Stimulated activated naive CD8-positive, alpha-beta T cell treated with anti-CD3 and anti-CD28 coated beads, Interleukin-15, amount 100 ng/mL, for 72 hours (primary cell): ENCODE measurements around the gene CCDC9B.
A peak's percentile ranks its signal among the peaks of the same experiment; 100 is the strongest.

ENCODE experiments used
- ATAC-seq: fragments of 150-1000 bp; cut with Tn5 transposase; 2 replicates; pipeline ENCODE4 v1.10.0; 2021; ENCODE audit warnings: mild to moderate bottlenecking, moderate library complexity
- DNase-seq, 2 donors: peaks; one replicate each; pipeline ENCODE4 v3.0.0; 2021 to 2022
- H3K27ac Mint-ChIP-seq, 2 donors: one replicate each; pipeline ENCODE4 v1.8.0; 2022; ENCODE audit warnings: mild to moderate bottlenecking in 2 of 2, mixed read lengths in 2 of 2, moderate library complexity in 2 of 2
- H3K27me3 Mint-ChIP-seq: one replicate; pipeline ENCODE4 v1.8.0; 2022; ENCODE audit warnings: mixed read lengths
- H3K4me1 Mint-ChIP-seq: one replicate; pipeline ENCODE4 v1.8.0; 2022; ENCODE audit warnings: mild to moderate bottlenecking, mixed read lengths
- H3K4me3 Mint-ChIP-seq, 2 donors: one replicate each; pipeline ENCODE4 v1.8.0; 2022; ENCODE audit warnings: mild to moderate bottlenecking in 2 of 2, mixed read lengths in 2 of 2, moderate library complexity in 1 of 2
- H3K9me3 Mint-ChIP-seq, 2 donors: one replicate each; pipeline ENCODE4 v1.8.0; 2022; ENCODE audit warnings: mixed read lengths in 2 of 2

The CCDC9B gene

GRCh38 chr15:40313531-40314398 is 27.0 kb downstream of the CCDC9B start:
- ATAC-seq (no peak), DNase-seq (no peak)
- Mint-ChIP-seq H3K27me3 (no peaks in the 10 kb centered on the region), H3K4me1 (peaks cover 28% of the 10 kb centered on the region), H3K4me3 (peak overlapping the region in 1 of 2 donors; percentile 31), H3K9me3 (no peaks in the 10 kb centered on the region), H3K27ac (peak overlapping the region in 1 of 2 donors; percentile 15)

GRCh38 chr15:40312370-40313158 is 28.2 kb downstream of the CCDC9B start:
- no peak overlapping the region for H3K27ac Mint-ChIP-seq
- no peak overlapping the region for H3K4me3 Mint-ChIP-seq
- no peaks in the 10 kb centered on the region for H3K9me3 Mint-ChIP-seq
- ATAC-seq (no peak), DNase-seq (no peak)
- peaks cover 32% of the 10 kb centered on the region for H3K4me1 Mint-ChIP-seq
- H3K27me3 Mint-ChIP-seq: no peaks in the 10 kb centered on the region

GRCh38 chr15:40310993-40311392 is 29.7 kb downstream of the CCDC9B start:
- ATAC-seq (no peak), DNase-seq (no peak)
- H3K9me3 Mint-ChIP-seq: no peaks in the 10 kb centered on the region
- H3K27ac Mint-ChIP-seq: no peak overlapping the region
- H3K4me1 Mint-ChIP-seq: peaks cover 43% of the 10 kb centered on the region
- H3K27me3 Mint-ChIP-seq: no peaks in the 10 kb centered on the region
- no peak overlapping the region for H3K4me3 Mint-ChIP-seq

GRCh38 chr15:40310001-40310959 is 30.5 kb downstream of the CCDC9B start:
- DNase-seq (peak; percentile 64 to 77), ATAC-seq (peak; percentile 41)
- peak overlapping the region in 1 of 2 donors; percentile 27 for H3K27ac Mint-ChIP-seq
- H3K4me3 Mint-ChIP-seq: peak overlapping the region; percentile 92 to 99
- H3K9me3 Mint-ChIP-seq: no peaks in the 10 kb centered on the region
- no peaks in the 10 kb centered on the region for H3K27me3 Mint-ChIP-seq
- peaks cover 49% of the 10 kb centered on the region for H3K4me1 Mint-ChIP-seq

GRCh38 chr15:40309344-40309862 is 31.3 kb downstream of the CCDC9B start:
- ATAC-seq: no peak
- DNase-seq: no peak
- Mint-ChIP-seq H3K4me3 (peak overlapping the region; percentile 92 to 99), H3K4me1 (peaks cover 58% of the 10 kb centered on the region), H3K27me3 (no peaks in the 10 kb centered on the region), H3K9me3 (no peaks in the 10 kb centered on the region), H3K27ac (peak overlapping the region; percentile 95 to 97)

- Mint-ChIP-seq H3K4me1 (peaks cover 54% of the 10 kb centered on the region), H3K4me3 (peak within 1 kb of the TSS; percentile 92 to 99), H3K27me3 (no peaks in the 10 kb centered on the region), H3K9me3 (no peaks in the 10 kb centered on the region), H3K27ac (peak within 1 kb of the TSS; percentile 95 to 97)
- DNase-seq: peak; percentile 74 to 80
- ATAC-seq: peak; percentile 86
These were observed 33.1 kb downstream of the CCDC9B start, which contains the start of gene PLCB2 for GRCh38 chr15:40307421-40308211. TSS of gene PLCB2 (minus strand) at chr15:40307935. CDS start at chr15:40307672, 263 bp downstream.

GRCh38 chr15:40306908-40307307 is 33.8 kb downstream of the CCDC9B start:
- DNase-seq (no peak), ATAC-seq (no peak)
- Mint-ChIP-seq H3K9me3 (no peaks in the 10 kb centered on the region), H3K4me1 (peaks cover 54% of the 10 kb centered on the region), H3K27ac (peak overlapping the region; percentile 54 to 65), H3K4me3 (peak overlapping the region; percentile 92 to 99), H3K27me3 (no peaks in the 10 kb centered on the region)

- H3K27me3 Mint-ChIP-seq: no peaks in the 10 kb centered on the region
- peaks cover 54% of the 10 kb centered on the region for H3K4me1 Mint-ChIP-seq
- H3K4me3 Mint-ChIP-seq: peak overlapping the region; percentile 92 to 99
- no peaks in the 10 kb centered on the region for H3K9me3 Mint-ChIP-seq
- DNase-seq (no peak), ATAC-seq (no peak)
- peak overlapping the region; percentile 54 to 65 for H3K27ac Mint-ChIP-seq
These were observed 34.4 kb downstream of the CCDC9B start for GRCh38 chr15:40306371-40306770.

GRCh38 chr15:40305281-40305680 is 35.5 kb downstream of the CCDC9B start:
- no peak overlapping the region for H3K27ac Mint-ChIP-seq
- H3K9me3 Mint-ChIP-seq: no peaks in the 10 kb centered on the region
- H3K27me3 Mint-ChIP-seq: no peaks in the 10 kb centered on the region
- H3K4me1 Mint-ChIP-seq: peaks cover 54% of the 10 kb centered on the region
- no peak for DNase-seq
- no peak for ATAC-seq
- H3K4me3 Mint-ChIP-seq: no peak overlapping the region

GRCh38 chr15:40303576-40303975 is 37.2 kb downstream of the CCDC9B start:
- H3K27me3 Mint-ChIP-seq: no peaks in the 10 kb centered on the region
- no peak overlapping the region for H3K27ac Mint-ChIP-seq
- H3K4me3 Mint-ChIP-seq: no peak overlapping the region
- H3K4me1 Mint-ChIP-seq: peaks cover 38% of the 10 kb centered on the region
- ATAC-seq (no peak), DNase-seq (no peak)
- H3K9me3 Mint-ChIP-seq: no peaks in the 10 kb centered on the region

- DNase-seq: no peak
- Mint-ChIP-seq H3K9me3 (no peaks in the 10 kb centered on the region), H3K4me3 (no peak overlapping the region), H3K27me3 (no peaks in the 10 kb centered on the region), H3K4me1 (peaks cover 36% of the 10 kb centered on the region), H3K27ac (peak overlapping the region in 1 of 2 donors; percentile 27)
- ATAC-seq: no peak
These were observed 37.8 kb downstream of the CCDC9B start for GRCh38 chr15:40302981-40303380.

- ATAC-seq (no peak), DNase-seq (no peak)
- Mint-ChIP-seq H3K9me3 (no peaks in the 10 kb centered on the region), H3K27me3 (no peaks in the 10 kb centered on the region), H3K4me3 (no peak overlapping the region), H3K4me1 (peaks cover 36% of the 10 kb centered on the region), H3K27ac (no peak overlapping the region)
These were observed 38.4 kb downstream of the CCDC9B start for GRCh38 chr15:40302288-40302886.

- Mint-ChIP-seq H3K27ac (peak overlapping the region in 1 of 2 donors; percentile 3), H3K9me3 (no peaks in the 10 kb centered on the region), H3K27me3 (no peaks in the 10 kb centered on the region), H3K4me1 (peaks cover 31% of the 10 kb centered on the region), H3K4me3 (no peak overlapping the region)
- ATAC-seq: no peak
- DNase-seq: no peak
These were observed 39.1 kb downstream of the CCDC9B start for GRCh38 chr15:40301467-40302179.
